HG03159 (cell line): ENCODE measurements around the gene OTOP3.
"Not testable (repeated sequence)": the region's sequence is repeated elsewhere in the genome, so short reads cannot be mapped to it uniquely, and the experiment has no call there.

ENCODE experiments used
- ATAC-seq: cut with Tn5 transposase; IDR thresholded peaks from one replicate; pipeline ENCODE4 v1.9.1; 2021; ENCODE audit warnings: mild to moderate bottlenecking, moderate library complexity; ENCODE audit not compliant: unreplicated experiment

Gene OTOP3

DNA sequence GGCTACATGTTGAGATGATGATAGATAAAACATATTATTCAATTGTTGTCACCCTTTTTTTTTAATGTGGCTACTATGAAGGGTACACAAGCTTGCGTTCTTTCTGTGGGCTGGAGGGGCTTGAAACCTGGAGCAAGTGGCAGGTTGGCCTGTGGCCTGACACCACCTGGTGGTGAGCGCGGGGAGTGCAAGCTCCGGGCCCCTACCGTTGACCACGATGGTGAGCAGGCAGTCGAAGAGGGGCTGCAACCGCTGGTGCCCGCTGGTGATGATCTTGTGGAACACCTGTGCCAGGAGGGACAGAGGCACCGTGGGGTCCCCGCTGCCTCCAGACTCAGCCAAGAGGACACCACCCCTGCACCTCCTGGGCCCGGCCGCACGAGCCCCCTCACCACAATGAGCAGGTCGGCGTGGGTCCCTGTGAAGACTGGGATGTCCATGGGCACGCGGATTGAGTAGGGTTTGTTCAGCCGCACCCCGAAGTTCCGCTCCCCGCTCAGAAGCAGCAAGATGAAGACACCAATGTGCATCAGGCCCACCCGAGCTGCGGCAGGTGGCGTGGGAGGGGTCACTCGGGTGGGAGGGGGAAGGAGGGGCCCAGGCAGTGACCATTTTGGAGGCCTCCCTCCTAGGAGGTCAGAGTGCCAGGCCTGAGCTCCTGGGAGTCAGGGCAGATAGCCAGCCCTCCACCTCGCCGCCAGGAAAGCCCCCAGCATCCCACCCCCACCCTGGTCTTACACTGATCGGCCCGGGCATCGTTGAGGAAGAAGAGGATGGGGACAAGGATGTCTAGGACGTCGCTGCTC is 22.4 kb downstream of the OTOP3 start:
- ATAC-seq, result no peak

DNA sequence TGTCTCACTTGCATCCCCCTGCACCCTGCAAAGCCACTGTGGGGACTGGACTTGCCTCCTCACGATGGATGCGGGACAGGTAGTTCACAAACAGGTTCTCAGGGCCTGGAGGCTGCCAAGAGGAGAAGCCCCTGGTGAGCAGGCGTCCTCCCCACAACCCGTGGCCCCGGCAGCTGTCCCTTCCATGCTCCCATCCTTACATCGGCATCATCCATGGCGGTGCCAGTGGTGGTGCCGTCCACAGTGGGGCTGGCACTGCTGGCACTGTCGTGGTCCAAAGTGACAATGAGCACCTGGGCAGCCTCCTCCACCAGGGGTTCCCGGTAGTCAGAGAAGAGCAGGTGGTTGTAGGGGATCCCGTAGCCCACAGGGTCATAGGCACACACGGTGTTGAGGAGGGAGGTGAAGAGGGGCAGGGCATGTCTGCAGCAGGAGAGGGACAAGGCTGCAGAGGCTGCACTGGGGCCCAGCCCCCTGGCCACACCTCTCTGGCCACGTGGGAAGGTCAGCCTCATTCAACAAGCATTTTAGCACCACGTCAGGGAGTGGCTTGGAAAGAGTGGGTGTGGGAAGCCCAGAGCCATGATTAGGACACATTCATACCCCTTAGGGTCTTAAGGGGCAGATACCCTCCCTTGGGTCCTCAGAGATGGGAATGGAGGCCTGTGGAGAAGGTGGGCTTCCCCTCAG is 24.3 kb downstream of the OTOP3 start:
- ATAC-seq, result no peak

DNA sequence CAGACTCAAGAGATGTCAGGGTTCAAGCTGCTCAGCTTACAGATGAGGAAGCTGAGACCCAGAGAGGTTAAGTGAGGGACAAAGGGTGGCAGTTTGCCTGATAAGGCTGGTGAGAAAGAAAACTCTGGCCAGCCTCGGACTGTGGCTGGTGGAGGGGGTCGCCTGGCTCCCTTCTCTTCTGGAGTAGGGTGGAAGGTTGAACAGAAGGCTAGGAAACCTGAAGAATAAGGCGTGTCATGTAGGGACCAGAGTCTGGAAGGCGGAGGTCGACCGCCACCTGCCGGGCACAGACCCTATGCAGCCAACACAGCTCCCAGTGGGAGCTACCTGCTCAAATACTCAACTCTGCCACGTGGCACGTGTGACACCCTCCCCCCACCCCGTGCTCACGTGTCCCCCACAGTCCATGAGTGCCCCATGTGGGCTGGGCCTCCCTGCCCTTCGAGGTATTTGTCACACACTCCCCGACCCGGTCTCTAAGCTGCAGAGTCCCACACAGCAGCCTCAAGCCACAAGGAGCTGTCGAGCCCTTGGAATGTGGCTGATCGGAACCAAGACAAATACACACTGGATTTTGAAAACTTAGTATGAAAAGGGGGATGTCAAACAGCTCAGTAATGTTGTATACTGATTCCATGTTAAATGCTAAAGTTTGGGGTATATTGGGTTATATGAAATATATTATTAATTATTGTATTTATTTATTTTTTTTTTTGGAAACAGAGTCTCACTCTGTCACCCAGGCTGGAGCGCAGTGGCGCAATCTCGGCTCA is 25.1 kb downstream of the OTOP3 start:
- no peak for ATAC-seq

DNA sequence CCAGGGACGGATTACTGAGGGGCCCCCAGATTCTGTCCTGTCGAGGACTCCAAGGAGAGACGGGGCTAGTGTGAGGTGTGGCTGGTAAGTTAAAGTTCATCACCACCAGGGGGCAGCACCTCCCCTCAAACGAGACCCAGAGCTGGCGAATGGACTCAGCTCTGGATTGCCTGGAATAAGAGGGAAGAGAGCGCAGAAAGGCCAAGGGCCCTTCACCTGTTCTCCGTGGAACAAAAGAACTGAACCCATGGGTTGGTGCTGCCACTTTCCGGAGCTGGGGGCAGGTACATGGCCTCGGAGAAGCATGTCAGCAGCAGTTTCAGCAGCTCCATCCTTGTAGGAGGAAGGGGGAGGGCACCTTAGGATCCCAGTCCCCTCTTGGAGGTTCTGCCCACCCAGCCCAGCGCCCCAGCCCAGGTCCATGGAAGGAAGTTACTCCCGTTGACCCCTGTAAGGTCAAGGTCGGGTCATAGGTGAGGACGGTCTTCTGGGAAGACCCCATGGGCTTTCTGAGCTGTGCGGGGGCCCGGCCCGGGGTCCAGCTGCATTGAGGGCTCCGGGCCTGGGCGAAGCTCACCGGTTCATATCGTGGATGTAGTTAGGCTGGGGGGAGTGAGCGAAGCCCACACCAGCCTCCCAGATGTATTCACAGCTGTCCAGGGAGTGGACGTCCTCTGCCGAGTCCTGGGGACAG is 26.1 kb downstream of the OTOP3 start:
- no peak for ATAC-seq

DNA sequence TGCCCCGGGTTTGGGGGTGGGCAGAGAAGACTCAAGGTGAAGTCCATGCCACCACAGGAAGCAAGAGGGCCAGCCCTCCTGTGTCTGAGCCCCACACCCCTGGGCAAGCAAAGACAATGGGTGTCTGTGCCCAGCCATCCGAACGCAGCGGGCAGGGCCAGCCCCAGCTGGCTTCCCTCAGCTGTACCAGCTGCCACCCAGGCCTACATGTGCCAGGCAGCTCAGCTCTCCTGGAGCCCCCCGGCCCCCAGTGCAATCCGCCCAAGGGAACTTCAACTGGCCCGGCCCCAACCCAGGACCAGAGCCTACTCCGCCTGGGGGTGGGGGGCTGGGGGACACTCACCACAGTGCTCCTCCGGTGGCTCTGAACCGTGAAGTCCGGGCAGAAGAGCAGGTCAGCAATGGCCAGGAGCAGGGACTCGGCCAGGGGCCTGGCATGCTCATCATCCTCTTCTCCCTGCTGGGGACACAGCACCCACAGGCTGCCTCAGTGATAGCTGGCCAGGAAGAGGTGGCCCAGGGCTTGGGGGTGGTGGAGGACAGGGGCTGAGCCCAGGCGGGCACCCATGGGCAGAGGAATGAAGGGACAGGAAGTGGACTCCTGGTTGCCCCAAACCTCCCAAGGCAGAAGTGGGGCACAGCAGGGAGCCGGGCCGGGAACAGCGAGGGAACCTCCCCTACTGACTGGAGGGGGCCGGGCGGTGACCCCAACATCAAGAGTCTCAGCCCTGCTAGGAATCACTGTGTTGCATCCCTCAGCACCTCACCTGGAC is 27.1 kb downstream of the OTOP3 start:
- no peak for ATAC-seq

DNA sequence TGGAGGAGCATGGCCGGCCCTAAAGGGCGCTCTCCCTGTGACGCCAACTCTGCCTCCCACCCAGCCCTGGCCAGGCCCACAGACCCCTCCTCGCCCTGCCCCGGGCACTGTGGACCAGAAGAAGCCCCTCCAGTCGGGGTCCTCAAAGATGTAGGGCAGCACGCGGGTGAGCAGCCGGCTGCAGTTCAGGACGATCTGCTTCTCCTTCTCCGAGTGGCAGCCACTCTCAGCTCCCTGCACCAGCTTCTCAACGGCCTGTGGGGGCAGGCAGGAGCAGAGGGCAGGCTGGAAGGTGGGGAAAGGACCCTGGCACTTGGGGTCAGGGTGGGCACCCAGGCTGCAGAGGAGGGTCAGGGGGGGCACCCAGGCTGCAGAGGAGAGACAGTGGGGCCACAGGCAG is 28.0 kb downstream of the OTOP3 start:
- ATAC-seq, result no peak

DNA sequence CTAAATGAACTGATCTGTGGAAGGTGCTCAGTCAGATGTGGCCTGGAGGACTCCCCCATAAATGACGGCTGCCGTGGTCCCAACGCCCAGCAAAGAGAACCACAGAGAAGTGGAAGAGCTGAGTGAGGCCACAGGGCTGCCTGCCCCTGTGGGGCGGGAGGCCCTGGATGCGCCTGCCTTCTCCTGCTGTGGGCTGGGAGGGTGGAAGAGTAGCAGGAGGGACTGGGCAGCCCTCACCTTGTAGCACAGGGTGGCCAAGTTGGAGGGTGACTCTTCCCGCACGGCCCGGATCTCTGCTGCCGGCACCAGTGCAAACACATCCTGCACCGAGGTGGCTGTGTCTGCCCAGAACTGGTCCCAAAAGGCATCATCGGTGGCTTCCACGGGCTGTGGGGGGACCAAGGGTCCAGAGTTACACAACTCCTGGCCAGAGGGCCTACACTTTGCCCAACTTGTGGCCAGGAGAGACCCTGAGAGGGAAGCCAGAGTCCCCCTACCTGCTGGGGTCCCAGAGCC is 28.6 kb downstream of the OTOP3 start:
- no peak for ATAC-seq

DNA sequence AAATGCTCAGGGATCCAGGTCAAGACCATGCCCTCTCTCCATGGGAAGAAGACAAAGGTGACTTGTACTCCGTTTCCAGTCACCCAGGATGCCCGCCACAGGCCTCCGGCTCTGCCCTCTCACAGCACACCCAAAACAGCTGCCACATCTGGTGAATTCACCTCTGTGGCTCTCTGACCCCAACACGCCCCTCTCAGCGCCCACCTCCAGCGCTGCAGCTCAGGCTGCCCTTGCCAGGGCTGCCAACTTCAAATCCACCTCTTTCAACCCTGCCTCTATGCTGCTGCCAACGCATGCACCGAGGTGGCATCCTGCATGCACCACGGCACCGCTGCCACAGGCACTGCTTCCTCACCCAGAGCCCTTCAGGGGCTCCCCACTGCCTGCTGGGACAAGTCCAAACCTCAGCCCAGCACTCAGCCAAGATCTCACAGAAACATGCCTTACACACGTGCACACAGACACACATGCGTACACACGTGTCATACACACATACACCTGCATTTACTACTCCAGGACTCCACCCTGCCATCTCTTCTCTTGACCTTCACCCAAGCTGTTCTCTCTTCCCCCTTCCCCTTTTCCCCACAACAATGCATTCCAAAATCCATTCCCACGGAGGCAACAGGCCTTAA is 29.4 kb downstream of the OTOP3 start:
- no peak for ATAC-seq

DNA sequence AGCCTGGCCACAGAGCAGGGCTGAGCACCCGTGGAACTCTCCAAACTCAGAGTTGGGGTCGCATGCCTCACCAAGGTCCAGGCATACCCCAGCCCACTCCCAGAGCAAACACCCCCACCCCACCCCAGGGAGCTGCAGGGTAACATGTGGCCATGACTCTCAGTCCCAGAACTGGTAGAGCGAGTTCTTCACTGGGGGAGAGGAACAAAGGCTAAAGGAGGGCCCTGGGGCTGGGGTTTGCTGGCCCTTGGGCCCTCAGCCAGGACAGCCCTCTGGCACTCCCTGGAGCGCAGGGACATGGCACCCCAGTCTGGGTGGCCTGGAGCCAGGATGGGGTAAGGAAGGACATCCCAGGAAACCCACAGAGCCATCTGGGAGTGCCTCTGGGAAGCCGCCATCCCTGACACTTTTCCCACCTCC is 32.7 kb downstream of the OTOP3 start:
- ATAC-seq, result no peak

DNA sequence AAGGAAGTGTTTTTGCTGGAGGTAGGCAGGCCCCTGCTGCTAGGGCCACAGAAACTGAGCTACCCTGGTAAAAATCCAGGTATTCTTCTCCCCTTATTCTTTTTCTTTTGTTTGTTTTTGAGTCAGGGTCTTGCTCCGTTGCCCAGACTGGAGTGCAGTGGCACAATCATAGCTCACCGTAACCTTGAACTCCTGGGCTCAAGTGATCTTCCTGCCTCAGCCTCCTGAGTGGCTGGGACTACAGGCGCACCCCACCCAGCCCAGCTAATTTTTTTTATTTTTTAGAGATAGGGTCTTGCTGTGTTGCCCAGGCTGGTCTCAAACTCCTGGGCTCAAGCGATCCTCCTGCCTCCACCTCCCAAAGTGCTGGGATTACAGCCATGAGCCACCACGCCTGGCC is 33.8 kb downstream of the OTOP3 start:
- ATAC-seq, result not testable (repeated sequence)

DNA sequence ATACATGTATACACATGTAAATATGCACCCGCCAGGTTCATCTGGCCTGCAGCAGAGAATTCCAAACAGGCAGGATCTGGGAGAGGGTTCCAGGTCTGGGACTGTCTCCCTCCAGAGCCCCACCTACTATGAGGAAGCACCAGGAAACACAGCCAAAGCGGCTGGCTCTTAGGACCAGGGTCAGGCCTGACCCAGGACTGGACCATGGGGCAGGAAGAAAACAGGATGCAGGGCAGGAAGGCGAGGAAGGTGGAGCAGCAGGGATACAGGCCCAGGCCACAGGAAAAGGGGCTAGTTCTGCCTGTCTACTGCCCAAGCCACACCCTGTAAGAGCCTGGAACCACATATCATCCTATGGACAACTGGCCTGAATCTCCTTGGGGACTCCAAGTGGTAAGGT is 34.7 kb downstream of the OTOP3 start:
- no peak for ATAC-seq

DNA sequence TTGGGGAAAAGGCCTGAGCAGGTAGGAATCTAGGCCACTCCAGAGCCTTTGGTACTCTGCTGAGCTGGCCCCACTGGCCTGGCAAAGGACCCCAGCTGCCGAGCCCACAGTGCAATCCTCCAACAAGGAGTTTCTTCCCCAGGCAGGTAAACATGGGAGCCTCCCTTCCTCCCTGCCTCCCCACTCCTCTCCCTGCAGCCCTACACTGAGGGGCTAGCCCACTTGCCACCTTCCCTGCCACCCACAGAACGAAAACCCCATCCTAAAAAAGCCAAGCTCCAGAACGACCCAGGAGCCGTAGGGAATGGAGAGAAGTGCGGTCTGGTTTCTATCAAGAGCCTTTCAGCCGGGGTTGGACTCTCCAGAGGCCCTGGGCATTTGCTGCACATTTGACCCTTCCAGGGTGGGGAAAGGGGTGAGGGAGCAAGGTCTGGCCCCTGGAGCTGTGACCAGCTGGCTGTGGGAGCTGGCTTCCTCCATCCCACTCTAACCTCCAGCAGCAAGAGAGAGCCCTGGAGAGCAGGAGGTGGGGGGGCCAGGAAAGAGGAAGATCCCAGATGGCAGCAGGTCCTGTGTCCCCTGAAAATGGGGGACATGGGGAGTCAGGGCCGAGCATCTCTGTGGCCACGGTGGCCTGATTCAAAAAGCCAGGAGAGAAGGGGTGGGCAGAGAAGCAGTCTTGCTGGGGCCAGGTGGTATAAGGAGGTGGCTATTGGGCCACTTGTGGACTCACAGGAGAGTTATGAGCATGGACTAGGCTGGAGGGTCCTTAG is 35.6 kb downstream of the OTOP3 start:
- ATAC-seq, result no peak

DNA sequence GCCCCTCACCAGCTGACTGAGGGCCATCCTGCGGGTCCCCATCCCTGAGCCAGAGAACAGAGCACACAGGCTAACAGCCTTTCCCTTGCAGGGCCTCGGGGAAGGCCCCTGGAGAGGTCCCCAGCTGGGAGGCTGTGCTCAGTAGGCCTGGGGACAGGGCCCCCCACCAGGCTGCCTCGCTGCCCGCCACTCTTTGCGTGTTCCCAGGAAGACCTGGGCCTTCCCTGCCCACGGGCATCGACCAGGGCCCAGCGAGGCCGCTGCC is 36.1 kb downstream of the OTOP3 start:
- no peak for ATAC-seq

DNA sequence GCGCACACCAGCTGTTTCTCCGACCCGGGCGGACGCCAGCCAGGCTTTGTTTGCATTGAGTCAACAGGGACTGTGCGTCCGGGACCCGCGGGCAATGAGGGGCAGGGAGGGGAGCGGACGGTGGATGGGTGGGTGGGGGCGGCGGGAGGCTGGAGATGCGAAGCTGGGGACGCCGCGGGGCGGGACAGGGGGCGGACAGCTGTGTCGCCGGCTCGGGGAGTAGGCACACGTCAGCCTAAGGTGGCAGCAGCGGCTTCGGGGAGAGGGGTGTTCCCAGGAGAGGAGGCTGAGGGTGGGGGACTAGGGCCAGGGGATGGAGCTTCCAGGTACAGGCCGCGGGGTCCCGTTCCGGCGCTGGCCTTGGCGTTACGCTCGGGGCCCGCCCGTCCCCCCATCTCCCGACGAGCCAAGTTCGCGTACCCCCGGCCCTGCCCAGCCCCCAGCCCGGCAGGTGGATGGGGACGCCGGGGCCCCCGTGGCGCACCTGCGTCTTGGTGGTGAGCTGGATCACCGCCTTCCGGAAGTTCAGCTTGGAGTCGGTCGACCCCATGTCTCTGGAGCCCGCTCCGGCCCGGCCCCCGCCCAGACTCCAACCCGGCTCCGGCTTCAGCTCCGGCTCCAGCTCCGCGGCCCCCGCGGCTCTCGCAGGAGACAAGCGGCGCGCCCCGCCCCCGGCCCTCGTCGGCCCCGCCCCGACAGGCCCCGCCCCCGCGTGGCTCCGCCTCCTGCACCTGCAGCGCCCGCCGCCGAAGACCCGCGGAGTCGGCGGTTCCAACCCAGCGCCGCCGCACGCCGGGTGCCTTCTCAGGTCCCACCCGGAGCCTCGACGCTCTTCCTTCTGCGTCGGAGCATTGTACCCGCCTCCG is 36.6 kb downstream of the OTOP3 start, which contains the start of gene HID1:
Gene HID1, minus strand, starts transcription at position 653 of the 866 bp plus-strand sequence. Its CDS starts 103 bp downstream, at position 550.
- ATAC-seq, result no peak

DNA sequence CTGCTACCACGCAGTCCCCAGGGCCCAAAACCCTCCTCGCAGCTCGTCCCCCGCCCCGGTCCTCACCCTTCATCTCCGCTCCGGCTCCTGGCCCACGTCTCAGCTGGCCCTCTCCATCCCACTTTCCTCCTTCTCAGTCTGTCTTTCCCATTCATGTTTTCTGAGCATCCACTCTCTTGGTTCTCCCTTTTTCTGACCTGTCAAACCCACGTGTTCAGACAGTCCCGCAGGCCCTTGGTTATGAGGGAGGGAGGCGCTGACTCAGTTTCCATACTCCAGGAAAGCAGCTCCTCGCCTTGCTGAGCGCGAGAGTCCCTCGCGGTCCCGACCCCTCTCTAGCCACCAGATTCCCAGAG is 37.3 kb downstream of the OTOP3 start:
- ATAC-seq, result no peak

DNA sequence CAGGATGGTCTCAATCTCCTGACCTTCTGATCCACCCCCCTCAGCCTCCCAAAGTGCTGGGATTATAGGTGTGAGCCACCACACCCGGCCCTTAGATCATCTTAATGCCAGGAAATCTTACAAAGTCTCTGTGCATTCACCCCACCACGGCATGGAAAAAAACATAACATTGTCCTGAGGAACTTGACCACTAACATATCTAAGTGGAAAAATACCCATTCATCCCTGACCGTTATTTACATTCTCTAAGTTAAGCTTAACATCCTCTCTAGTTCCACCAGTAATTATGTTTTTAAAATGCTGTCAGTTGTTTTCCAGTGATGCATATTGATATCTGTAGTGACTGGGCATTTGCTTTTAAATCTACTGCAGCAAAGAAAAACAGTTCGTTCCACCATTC is 40.2 kb downstream of the OTOP3 start:
- ATAC-seq, result no peak

DNA sequence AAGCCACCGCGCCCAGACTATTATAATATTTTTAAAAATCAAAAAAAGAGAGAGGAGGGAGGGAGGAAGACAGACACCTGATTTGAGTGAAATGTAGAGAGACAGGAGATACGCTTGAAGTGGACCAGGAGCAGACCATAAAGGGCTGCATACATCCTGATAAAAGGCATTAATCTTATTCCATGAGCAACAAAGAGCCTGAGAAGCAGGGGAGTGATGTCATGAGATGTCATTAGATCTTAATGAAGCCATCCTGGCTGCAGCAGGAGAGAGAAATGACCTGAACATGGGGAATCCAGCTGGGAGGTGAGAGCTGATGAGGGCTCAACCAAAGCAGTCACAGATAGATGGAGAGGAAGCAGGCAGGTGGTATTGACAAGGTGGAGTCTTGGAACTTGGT is 42.1 kb downstream of the OTOP3 start:
- ATAC-seq, result no peak

DNA sequence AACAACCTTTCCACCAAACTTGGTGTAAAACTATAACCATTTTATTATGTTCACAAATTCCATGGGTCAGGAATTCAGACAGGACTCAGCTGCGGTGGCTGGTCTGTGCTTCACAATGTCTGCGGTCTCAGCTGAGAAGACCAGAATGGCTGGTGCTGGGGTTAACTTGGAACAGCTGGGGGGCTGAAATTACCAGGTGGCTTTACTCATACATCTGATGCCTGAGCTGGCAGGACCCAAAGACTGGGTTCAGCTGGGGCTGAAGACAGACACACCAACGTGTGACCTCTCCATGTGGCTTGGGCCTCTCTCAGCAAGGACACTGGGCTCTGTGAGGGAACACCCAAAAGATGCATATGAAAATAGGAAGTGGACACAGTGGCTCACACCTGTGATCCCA is 42.5 kb downstream of the OTOP3 start:
- no peak for ATAC-seq
